GM19025 (cell line): Measurements from ENCODE around the gene OSBPL7.
"Not testable (repeated sequence)": the region's sequence is repeated elsewhere in the genome, so short reads cannot be mapped to it uniquely, and the experiment has no call there.

ENCODE experiments used
- ATAC-seq: cut with Tn5 transposase; IDR thresholded peaks from one replicate; pipeline ENCODE4 v1.9.1; 2021; ENCODE audit warnings: mild to moderate bottlenecking, low read depth, moderate library complexity; ENCODE audit not compliant: unreplicated experiment

The OSBPL7 gene

GRCh38 chr17:47776330-47777197, 45.0 kb downstream of the OSBPL7 start:
- ATAC-seq = no peak

- no peak for ATAC-seq
Observed at GRCh38 chr17:47774987-47775580, 46.5 kb downstream of the OSBPL7 start.

GRCh38 chr17:47774331-47774730, 47.3 kb downstream of the OSBPL7 start:
- no peak for ATAC-seq

- ATAC-seq = not testable (repeated sequence)
Observed at GRCh38 chr17:47773649-47774048, 47.9 kb downstream of the OSBPL7 start.

GRCh38 chr17:47763913-47764582, 57.5 kb downstream of the OSBPL7 start:
- ATAC-seq = no peak

- ATAC-seq = no peak
Observed at GRCh38 chr17:47762728-47763127, 58.9 kb downstream of the OSBPL7 start.

- ATAC-seq = no peak
Observed at GRCh38 chr17:47760409-47761140, 61.0 kb downstream of the OSBPL7 start.

- no peak for ATAC-seq
Observed at GRCh38 chr17:47757386-47757785, 64.2 kb downstream of the OSBPL7 start.
